Activated naive CD8-positive, alpha-beta T cell treated with anti-CD3 and anti-CD28 coated beads, Interleukin-2, amount 10 ng/mL, durations not matched to agents 7 days and 5 days (primary cell): ENCODE data around the gene CCPG1. TPM values are rescaled to one million over a fixed set of nuclear protein-coding genes. Genes with fewer than 3 reads are reported as not detected.
"Not testable (repeated sequence)": the region's sequence is repeated elsewhere in the genome, so short reads cannot be mapped to it uniquely, and the experiment has no call there.

ENCODE experiments used
- ATAC-seq: fragments of 150-1000 bp; cut with Tn5 transposase; one replicate; pipeline ENCODE4 v1.10.0; 2021; ENCODE audit warnings: low read depth, moderate library complexity
- POLR2A ChIA-PET: fragments of 350-600 bp; sonication (Branson Sonifier 250); formaldehyde crosslinking; loops from one replicate; lab custom pipeline; 2021; ENCODE audit warnings: antibody characterized with exemption; lab: Charles Lee
- DNase-seq: peaks from one replicate; pipeline ENCODE4 v3.0.0; 2021
- H3K27ac Mint-ChIP-seq: one replicate; pipeline ENCODE4 v1.8.0; 2022; ENCODE audit warnings: mild to moderate bottlenecking, mixed read lengths
- H3K27me3 Mint-ChIP-seq: one replicate; pipeline ENCODE4 v1.8.0; 2022; ENCODE audit warnings: mild to moderate bottlenecking, moderate library complexity, mixed read lengths
- H3K36me3 Mint-ChIP-seq: one replicate; pipeline ENCODE4 v1.8.0; 2021; ENCODE audit warnings: mild to moderate bottlenecking, mixed read lengths
- H3K4me1 Mint-ChIP-seq: one replicate; pipeline ENCODE4 v1.8.0; 2021; ENCODE audit warnings: mixed read lengths
- H3K4me3 Mint-ChIP-seq: one replicate; pipeline ENCODE4 v1.8.0; 2022; ENCODE audit warnings: mild to moderate bottlenecking, moderate library complexity, mixed read lengths
- H3K9me3 Mint-ChIP-seq: one replicate; pipeline ENCODE4 v1.8.0; 2021; ENCODE audit warnings: mixed read lengths
- total RNA-seq, 2 experiments: library from RNA; stranded (reverse); gene quantifications; one replicate each; pipeline ENCODE4 v1.2.3, GENCODE V29; 2021

CCPG1 gene
- total RNA-seq, 2 experiments from 2014 or later: 16.0 to 18.8 TPM

- Mint-ChIP-seq H3K9me3 (no peaks in the 10 kb centered on the region), H3K4me1 (peaks cover 23% of the 10 kb centered on the region), H3K4me3 (peak overlapping the region; percentile 85), H3K36me3 (no peaks in the 10 kb centered on the region), H3K27me3 (peaks cover 3% of the 10 kb centered on the region), H3K27ac (peak overlapping the region; percentile 80)
- ATAC-seq (no peak), DNase-seq (no peak)
- POLR2A ChIA-PET: interaction anchor here (1.1 to 2.5 kb wide), 3 partner anchors 88 to 211 kb away, joined by 3 to 20 read pairs (median 10); partner anchors contain the start of genes PIGB, PIGBOS1 and RSL24D1
Observed at GRCh38 chr15:55407498-55408011, 604 bp downstream of the CCPG1 start.

GRCh38 chr15:55403531-55403930 lies 4.6 kb downstream of the CCPG1 start:
- Mint-ChIP-seq H3K27ac (no peak overlapping the region), H3K36me3 (peaks cover 5% of the 10 kb centered on the region), H3K27me3 (no peaks in the 10 kb centered on the region), H3K4me1 (peaks cover 23% of the 10 kb centered on the region), H3K9me3 (no peaks in the 10 kb centered on the region), H3K4me3 (peak overlapping the region; percentile 2)
- no peak for ATAC-seq
- POLR2A ChIA-PET: no interaction called here
- no peak for DNase-seq

DNA sequence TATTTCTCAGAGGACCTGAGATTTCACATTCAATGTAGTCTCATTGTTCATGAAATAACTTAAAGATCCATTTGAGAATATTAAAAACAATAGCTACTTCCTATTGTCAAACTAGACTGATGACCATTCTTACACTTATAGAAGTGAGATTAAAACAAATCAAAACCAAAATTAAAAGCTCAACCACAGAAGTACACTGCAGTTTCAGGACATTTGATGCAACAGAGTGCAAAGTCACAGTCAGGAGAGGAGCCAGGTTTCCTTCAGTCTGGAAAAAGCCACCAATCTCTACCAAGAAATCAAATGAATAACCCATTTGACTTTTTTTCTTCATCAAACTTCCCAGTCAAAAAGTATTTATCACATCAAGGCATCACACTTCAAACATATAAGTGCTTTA lies 5.5 kb downstream of the CCPG1 start:
- Mint-ChIP-seq H3K27ac (no peak overlapping the region), H3K27me3 (no peaks in the 10 kb centered on the region), H3K4me3 (no peak overlapping the region), H3K36me3 (peaks cover 9% of the 10 kb centered on the region), H3K9me3 (peaks cover 1% of the 10 kb centered on the region), H3K4me1 (peaks cover 22% of the 10 kb centered on the region)
- ATAC-seq: no peak
- POLR2A ChIA-PET: no interaction called here
- DNase-seq: no peak

- ATAC-seq (no peak), DNase-seq (no peak)
- Mint-ChIP-seq H3K4me1 (peaks cover 18% of the 10 kb centered on the region), H3K27me3 (no peaks in the 10 kb centered on the region), H3K9me3 (peaks cover 1% of the 10 kb centered on the region), H3K27ac (no peak overlapping the region), H3K36me3 (peaks cover 13% of the 10 kb centered on the region), H3K4me3 (no peak overlapping the region)
- POLR2A ChIA-PET: interaction anchor here (0.7 kb wide), 1 partner anchor 83 kb away, joined by 4 read pairs; the partner anchor contains the start of genes PIGB and PIGBOS1
Observed at GRCh38 chr15:55401786-55402246, 6.3 kb downstream of the CCPG1 start.

DNA sequence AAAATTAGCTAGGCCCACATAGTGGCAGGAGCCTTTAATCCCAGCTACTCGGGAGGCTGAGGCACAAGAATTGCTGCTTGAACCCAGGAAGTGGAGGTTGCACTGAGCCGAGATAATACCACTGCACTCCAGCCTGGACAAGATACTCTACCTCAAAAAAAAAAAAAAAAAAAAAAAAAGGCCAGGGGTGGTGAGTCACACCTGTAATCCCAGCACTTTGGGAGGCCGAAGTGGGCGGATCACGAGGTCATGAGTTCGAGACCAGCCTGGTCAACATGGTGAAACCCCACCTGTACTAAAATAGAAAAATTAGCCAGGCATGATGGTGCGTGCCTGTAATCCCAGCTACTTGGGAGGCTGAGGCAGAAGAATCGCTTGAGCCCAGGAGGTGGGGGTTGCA lies 8.1 kb downstream of the CCPG1 start:
- Mint-ChIP-seq H3K4me1 (peaks cover 18% of the 10 kb centered on the region), H3K36me3 (peaks cover 22% of the 10 kb centered on the region)
- H3K9me3 Mint-ChIP-seq, ATAC-seq, DNase-seq, H3K4me3 Mint-ChIP-seq, H3K27ac Mint-ChIP-seq, H3K27me3 Mint-ChIP-seq, POLR2A ChIA-PET: not testable (repeated sequence)

GRCh38 chr15:55398243-55398642 lies 9.9 kb downstream of the CCPG1 start:
- Mint-ChIP-seq H3K9me3 (peaks cover 10% of the 10 kb centered on the region), H3K36me3 (peaks cover 27% of the 10 kb centered on the region), H3K4me3 (no peak overlapping the region), H3K27ac (no peak overlapping the region), H3K4me1 (peaks cover 10% of the 10 kb centered on the region), H3K27me3 (no peaks in the 10 kb centered on the region)
- DNase-seq (no peak), ATAC-seq (no peak)
- POLR2A ChIA-PET: interaction anchor here (0.6 kb wide), 1 partner anchor 33 kb away, joined by 4 read pairs; no protein-coding TSS in a partner anchor

DNA sequence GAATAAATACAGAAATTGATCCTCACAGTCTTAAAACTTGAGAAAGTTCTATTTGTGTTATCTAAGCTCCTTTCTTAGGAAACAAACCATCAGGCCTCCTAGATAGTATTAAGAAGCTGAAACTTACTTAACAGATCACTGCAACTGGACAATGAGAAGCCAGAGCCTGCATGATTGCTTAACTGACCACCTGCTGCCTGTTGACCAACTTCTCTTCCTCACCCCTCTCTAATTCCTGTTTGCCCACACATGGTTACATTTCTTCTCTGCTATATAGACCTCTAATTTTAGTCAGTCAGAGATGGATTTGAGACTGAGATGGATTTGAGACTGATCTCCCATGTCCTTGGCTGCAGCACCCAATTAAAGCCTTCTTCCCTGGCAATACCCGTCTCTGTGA lies 13.5 kb downstream of the CCPG1 start:
- Mint-ChIP-seq H3K27ac (no peak overlapping the region), H3K4me3 (no peak overlapping the region), H3K27me3 (no peaks in the 10 kb centered on the region), H3K4me1 (peaks cover 1% of the 10 kb centered on the region), H3K9me3 (peaks cover 10% of the 10 kb centered on the region), H3K36me3 (peaks cover 25% of the 10 kb centered on the region)
- DNase-seq (no peak), ATAC-seq (no peak)
- POLR2A ChIA-PET: no interaction called here

- H3K4me3 Mint-ChIP-seq: no peak overlapping the region
- POLR2A ChIA-PET: no interaction called here
- H3K27me3 Mint-ChIP-seq: no peaks in the 10 kb centered on the region
- H3K36me3 Mint-ChIP-seq: peaks cover under 1% of the 10 kb centered on the region
- no peak overlapping the region for H3K27ac Mint-ChIP-seq
- H3K4me1 Mint-ChIP-seq: peaks cover 1% of the 10 kb centered on the region
- DNase-seq: no peak
- no peaks in the 10 kb centered on the region for H3K9me3 Mint-ChIP-seq
- ATAC-seq: no peak
Observed at GRCh38 chr15:55389264-55389607, 18.9 kb downstream of the CCPG1 start.

DNA sequence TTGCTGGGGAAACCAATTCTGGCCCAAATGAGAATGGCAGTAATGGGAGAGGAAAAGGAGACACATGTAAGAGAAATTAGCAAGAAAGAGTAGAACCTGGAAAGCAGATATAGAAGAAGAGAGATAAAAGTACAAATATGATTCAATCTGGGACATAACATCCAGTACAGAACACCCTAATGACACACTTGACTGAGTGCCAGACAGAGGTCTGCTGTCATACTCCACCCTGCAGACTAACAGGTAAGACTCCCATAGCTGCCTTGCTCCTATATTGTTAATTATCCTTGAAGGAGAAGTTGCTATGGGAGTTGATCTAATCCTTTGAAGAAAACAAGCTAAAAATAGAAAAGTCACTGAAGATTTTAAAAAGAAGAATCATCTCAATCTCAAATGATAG lies 21.1 kb downstream of the CCPG1 start:
- no peaks in the 10 kb centered on the region for H3K9me3 Mint-ChIP-seq
- no peak overlapping the region for H3K27ac Mint-ChIP-seq
- no peak overlapping the region for H3K4me3 Mint-ChIP-seq
- POLR2A ChIA-PET: no interaction called here
- peaks cover 8% of the 10 kb centered on the region for H3K36me3 Mint-ChIP-seq
- H3K27me3 Mint-ChIP-seq: no peaks in the 10 kb centered on the region
- no peak for ATAC-seq
- H3K4me1 Mint-ChIP-seq: peaks cover 1% of the 10 kb centered on the region
- no peak for DNase-seq

GRCh38 chr15:55383687-55384086 lies 24.5 kb downstream of the CCPG1 start:
- no peak overlapping the region for H3K4me3 Mint-ChIP-seq
- H3K4me1 Mint-ChIP-seq: no peaks in the 10 kb centered on the region
- ATAC-seq (no peak), DNase-seq (no peak)
- no peaks in the 10 kb centered on the region for H3K27me3 Mint-ChIP-seq
- H3K9me3 Mint-ChIP-seq: no peaks in the 10 kb centered on the region
- H3K36me3 Mint-ChIP-seq: peaks cover 8% of the 10 kb centered on the region
- H3K27ac Mint-ChIP-seq: no peak overlapping the region
- POLR2A ChIA-PET: no interaction called here

GRCh38 chr15:55381595-55381994 lies 26.6 kb downstream of the CCPG1 start:
- DNase-seq: no peak
- Mint-ChIP-seq H3K4me1 (no peaks in the 10 kb centered on the region), H3K9me3 (no peaks in the 10 kb centered on the region), H3K36me3 (peaks cover 8% of the 10 kb centered on the region), H3K27ac (no peak overlapping the region), H3K4me3 (no peak overlapping the region), H3K27me3 (no peaks in the 10 kb centered on the region)
- POLR2A ChIA-PET: no interaction called here
- no peak for ATAC-seq

- no peak overlapping the region for H3K27ac Mint-ChIP-seq
- H3K4me1 Mint-ChIP-seq: no peaks in the 10 kb centered on the region
- POLR2A ChIA-PET: no interaction called here
- no peak overlapping the region for H3K4me3 Mint-ChIP-seq
- DNase-seq: no peak
- ATAC-seq: no peak
- H3K27me3 Mint-ChIP-seq: no peaks in the 10 kb centered on the region
- peaks cover 6% of the 10 kb centered on the region for H3K36me3 Mint-ChIP-seq
- no peaks in the 10 kb centered on the region for H3K9me3 Mint-ChIP-seq
Observed at GRCh38 chr15:55379095-55379494, 29.1 kb downstream of the CCPG1 start.

DNA sequence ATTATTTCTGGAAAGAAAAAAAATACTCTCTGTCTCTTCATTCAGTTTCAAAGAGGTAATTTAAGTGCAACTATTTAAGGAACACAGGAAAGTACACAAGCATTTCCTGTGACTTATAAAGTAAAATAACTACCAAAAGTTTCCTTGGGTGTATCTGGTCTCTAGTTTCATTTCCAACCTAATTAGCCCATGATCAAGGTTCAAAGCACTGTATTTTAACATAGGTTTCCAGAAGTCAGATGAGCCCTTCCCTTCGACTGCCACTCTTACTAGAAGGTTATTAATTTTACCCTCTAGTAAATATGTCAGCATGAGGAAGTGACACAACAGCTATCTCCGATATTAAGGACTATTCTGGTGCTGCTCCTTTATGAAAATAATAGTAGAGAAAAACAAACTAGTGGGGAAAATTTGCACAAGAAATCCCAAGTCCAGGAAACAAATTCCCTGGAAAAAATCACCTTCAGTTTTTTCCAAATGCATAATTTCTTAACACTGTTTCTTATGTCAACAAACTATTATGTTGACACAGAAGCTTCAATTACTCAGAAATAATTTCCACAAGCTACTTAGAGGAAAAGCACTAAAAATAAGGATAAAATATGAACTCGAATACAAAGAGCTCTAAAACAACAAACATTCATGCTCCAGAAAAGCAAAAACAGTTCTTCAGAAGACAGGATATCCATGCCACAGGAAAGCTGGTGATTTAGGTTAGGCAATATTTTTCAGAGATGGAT lies 35.3 kb downstream of the CCPG1 start:
- POLR2A ChIA-PET: no interaction called here
- no peak for ATAC-seq

GRCh38 chr15:55366981-55367380 lies 41.2 kb downstream of the CCPG1 start:
- ATAC-seq (no peak), DNase-seq (no peak)
- Mint-ChIP-seq H3K4me1 (no peaks in the 10 kb centered on the region), H3K9me3 (no peaks in the 10 kb centered on the region), H3K27ac (no peak overlapping the region), H3K27me3 (no peaks in the 10 kb centered on the region), H3K36me3 (no peaks in the 10 kb centered on the region), H3K4me3 (no peak overlapping the region)
- POLR2A ChIA-PET: no interaction called here

More for the DNA sequence above, 35.3 kb downstream of the CCPG1 start:
- H3K4me1 Mint-ChIP-seq: peaks cover 5% of the 10 kb centered on the region
- no peaks in the 10 kb centered on the region for H3K27me3 Mint-ChIP-seq
- H3K27ac Mint-ChIP-seq: peak overlapping the region; percentile 4
- no peak overlapping the region for H3K4me3 Mint-ChIP-seq
- no peak for DNase-seq
- no peaks in the 10 kb centered on the region for H3K9me3 Mint-ChIP-seq
- H3K36me3 Mint-ChIP-seq: no peaks in the 10 kb centered on the region
